ENCODE measurements around the gene SETD1A. TPM values are rescaled to one million over a fixed set of nuclear protein-coding genes. Genes with fewer than 3 reads are reported as not detected.

Gene SETD1A
- total RNA-seq, 1 experiment from 2014 or later, result 33.2 TPM

DNA sequence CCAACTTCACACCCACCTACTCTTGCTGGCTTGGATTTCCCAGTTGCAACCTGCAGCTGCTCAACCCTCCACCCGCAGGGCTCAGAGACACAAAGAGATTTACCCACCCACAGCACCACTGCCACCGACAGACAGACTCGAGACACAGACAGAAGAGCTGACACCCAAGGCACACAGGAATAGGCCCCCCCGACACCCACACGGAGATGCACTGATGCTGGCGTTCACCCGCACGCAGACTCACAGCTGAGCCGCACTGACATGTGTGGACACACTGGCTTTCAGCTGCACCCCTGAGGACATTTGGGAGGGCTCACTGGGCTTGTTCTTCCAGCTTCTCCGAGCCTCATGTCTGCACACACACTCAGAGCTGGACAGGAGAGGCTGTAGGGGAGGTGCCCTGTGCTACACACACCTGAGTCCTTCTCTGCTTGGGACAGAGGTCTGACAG lies 44.7 kb downstream of the SETD1A start:
- TF ChIP-seq EZH2 (IDR thresholded peaks at IDR 0.05; ENCODE audit: low read depth), result no peak
- TF ChIP-seq, protein P1, sequence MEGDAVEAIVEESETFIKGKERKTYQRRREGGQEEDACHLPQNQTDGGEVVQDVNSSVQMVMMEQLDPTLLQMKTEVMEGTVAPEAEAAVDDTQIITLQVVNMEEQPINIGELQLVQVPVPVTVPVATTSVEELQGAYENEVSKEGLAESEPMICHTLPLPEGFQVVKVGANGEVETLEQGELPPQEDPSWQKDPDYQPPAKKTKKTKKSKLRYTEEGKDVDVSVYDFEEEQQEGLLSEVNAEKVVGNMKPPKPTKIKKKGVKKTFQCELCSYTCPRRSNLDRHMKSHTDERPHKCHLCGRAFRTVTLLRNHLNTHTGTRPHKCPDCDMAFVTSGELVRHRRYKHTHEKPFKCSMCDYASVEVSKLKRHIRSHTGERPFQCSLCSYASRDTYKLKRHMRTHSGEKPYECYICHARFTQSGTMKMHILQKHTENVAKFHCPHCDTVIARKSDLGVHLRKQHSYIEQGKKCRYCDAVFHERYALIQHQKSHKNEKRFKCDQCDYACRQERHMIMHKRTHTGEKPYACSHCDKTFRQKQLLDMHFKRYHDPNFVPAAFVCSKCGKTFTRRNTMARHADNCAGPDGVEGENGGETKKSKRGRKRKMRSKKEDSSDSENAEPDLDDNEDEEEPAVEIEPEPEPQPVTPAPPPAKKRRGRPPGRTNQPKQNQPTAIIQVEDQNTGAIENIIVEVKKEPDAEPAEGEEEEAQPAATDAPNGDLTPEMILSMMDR (conservative IDR thresholded peaks at IDR 0.05), result no peak
- Histone ChIP-seq H3K4me1 (replicated peaks; ENCODE audit: insufficient read depth) (peaks cover 23% of the 10 kb centered on the region), H3K27me3 (ENCODE audit: insufficient read depth, low read depth) (no peaks in the 10 kb centered on the region), H3K4me2 (no peak overlapping the region), H3K36me3 (ENCODE audit: low read depth) (no peaks in the 10 kb centered on the region), H2AFZ (no peak overlapping the region), H3K4me3 (no peak overlapping the region), H3K27ac (no peak overlapping the region), H3K9me3 (ENCODE audit: insufficient read depth, low read depth) (no peaks in the 10 kb centered on the region), H4K20me1 (ENCODE audit: insufficient read depth) (no peaks in the 10 kb centered on the region), H3F3A (ENCODE audit: insufficient read depth, low read depth) (peaks cover 35% of the 10 kb centered on the region), H3K79me2 (ENCODE audit: low read depth) (no peaks in the 10 kb centered on the region), H3K9me2 (ENCODE audit: insufficient read depth) (no peaks in the 10 kb centered on the region)
- CTCF ChIA-PET, result interaction anchor here (0.6 kb wide), 1 partner anchor 43 kb away, joined by 5 read pairs; no protein-coding TSS in a partner anchor
- intact Hi-C loops (cut with micrococcal nuclease; ENCODE audit: unreplicated experiment), result no loop called here
- no peak for DNase-seq
- POLR2A ChIA-PET (ENCODE audit: unreplicated experiment), result interaction anchor here (0.6 kb wide), 2 partner anchors 133 to 1967 kb away, joined by 3 to 4 read pairs; partner anchors contain the start of gene PRSS8
- no TSS peak for BruUV-seq (replicated peaks)

- Histone ChIP-seq H3K79me2 (ENCODE audit: low read depth) (no peaks in the 10 kb centered on the region), H3K9me3 (ENCODE audit: insufficient read depth, low read depth) (no peaks in the 10 kb centered on the region), H4K20me1 (ENCODE audit: insufficient read depth) (no peaks in the 10 kb centered on the region), H3K27ac (no peak overlapping the region), H3K4me2 (no peak overlapping the region), H3F3A (ENCODE audit: insufficient read depth, low read depth) (peaks cover 35% of the 10 kb centered on the region), H3K4me1 (replicated peaks; ENCODE audit: insufficient read depth) (peaks cover 21% of the 10 kb centered on the region), H2AFZ (no peak overlapping the region), H3K36me3 (ENCODE audit: low read depth) (no peaks in the 10 kb centered on the region), H3K4me3 (no peak overlapping the region), H3K27me3 (ENCODE audit: insufficient read depth, low read depth) (no peaks in the 10 kb centered on the region), H3K9me2 (ENCODE audit: insufficient read depth) (no peaks in the 10 kb centered on the region)
- DNase-seq, result no peak
- POLR2A ChIA-PET (ENCODE audit: unreplicated experiment), result interaction anchor here (0.6 kb wide), 3 partner anchors 43 to 1968 kb away, joined by 3 to 4 read pairs (median 3); partner anchors contain the start of gene PRSS8
- no TSS peak for BruUV-seq (replicated peaks)
- TF ChIP-seq EZH2 (IDR thresholded peaks at IDR 0.05; ENCODE audit: low read depth), result no peak
- TF ChIP-seq, protein P1 (conservative IDR thresholded peaks at IDR 0.05), result no peak
- intact Hi-C loops (cut with micrococcal nuclease; ENCODE audit: unreplicated experiment), result no loop called here
- CTCF ChIA-PET, result interaction anchor here (0.6 kb wide), 1 partner anchor 42 kb away, joined by 5 read pairs; no protein-coding TSS in a partner anchor
Measured at GRCh38 chr16:31002862-31003341, 45.3 kb downstream of the SETD1A start.

DNA sequence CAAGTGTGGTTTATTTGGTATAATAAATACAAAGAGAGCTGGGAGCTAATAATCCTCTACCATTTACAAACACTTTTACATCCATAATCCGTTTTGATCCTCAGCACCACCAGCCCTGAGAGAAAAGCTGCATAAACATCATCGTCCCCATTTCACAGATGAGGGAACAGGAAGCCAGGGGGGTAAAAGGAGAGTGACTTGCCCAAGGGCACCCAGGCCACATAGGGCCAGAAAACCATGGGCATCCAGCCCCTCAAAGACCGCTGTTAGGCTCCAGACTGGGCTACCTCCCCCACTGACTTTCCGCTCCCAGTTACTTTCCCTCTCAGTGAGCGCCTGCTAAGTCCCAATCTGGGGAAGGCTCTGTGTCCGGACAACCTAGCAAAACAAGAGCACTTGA lies 46.2 kb downstream of the SETD1A start:
- no peak overlapping the region for H3K4me3 ChIP-seq
- H3K27me3 ChIP-seq (ENCODE audit: insufficient read depth, low read depth), result no peaks in the 10 kb centered on the region
- ChIA-PET POLR2A (ENCODE audit: unreplicated experiment) (no interaction called here), CTCF (no interaction called here)
- intact Hi-C loops (cut with micrococcal nuclease; ENCODE audit: unreplicated experiment), result no loop called here
- no peak overlapping the region for H3K27ac ChIP-seq
- DNase-seq, result no peak
- no peak overlapping the region for H2AFZ ChIP-seq
- H3K4me1 ChIP-seq (replicated peaks; ENCODE audit: insufficient read depth), result peaks cover 19% of the 10 kb centered on the region
- H3K79me2 ChIP-seq (ENCODE audit: low read depth), result no peaks in the 10 kb centered on the region
- no peaks in the 10 kb centered on the region for H4K20me1 ChIP-seq (ENCODE audit: insufficient read depth)
- no peaks in the 10 kb centered on the region for H3K9me2 ChIP-seq (ENCODE audit: insufficient read depth)
- no peaks in the 10 kb centered on the region for H3K9me3 ChIP-seq (ENCODE audit: insufficient read depth, low read depth)
- no peak for TF ChIP-seq EZH2 (IDR thresholded peaks at IDR 0.05; ENCODE audit: low read depth)
- TF ChIP-seq, protein P1 (conservative IDR thresholded peaks at IDR 0.05), result no peak
- H3F3A ChIP-seq (ENCODE audit: insufficient read depth, low read depth), result peaks cover 26% of the 10 kb centered on the region
- H3K4me2 ChIP-seq, result no peak overlapping the region
- no TSS peak for BruUV-seq (replicated peaks)
- H3K36me3 ChIP-seq (ENCODE audit: low read depth), result no peaks in the 10 kb centered on the region

Measured in PC-9 (cell line).